HCT116 (cell line): ENCODE data around the gene LRRD1. TPM values are rescaled to one million over a fixed set of nuclear protein-coding genes. Genes with fewer than 3 reads are reported as not detected.

Source experiments
- ATAC-seq: fragments of 200-7000 bp; cut with Tn5 transposase; 2 replicates; pipeline ENCODE4 v1.9.1; 2020; ENCODE audit warnings: mild to moderate bottlenecking, moderate library complexity
- BruUV-seq: library from RNA; stranded (reverse); fragments of 400-500 nt; replicated peaks from 2 replicates; lab custom pipeline; 2021; lab: Mats Ljungman, UMichigan
- CTCF ChIA-PET: fragments of 300-600 bp; sonication (Branson Sonifier 250); formaldehyde crosslinking; loops from one replicate; lab custom pipeline; 2021; ENCODE audit warnings: antibody characterized with exemption; lab: Charles Lee
- POLR2A ChIA-PET: fragments of 300-600, 350-600 bp; sonication (Branson Sonifier 250); formaldehyde crosslinking; loops from one replicate; lab custom pipeline; 2021; ENCODE audit warnings: antibody characterized with exemption; lab: Charles Lee
- RAD21 ChIA-PET, 2 experiments: fragments of 300-600 bp; sonication (Branson Sonifier 250); formaldehyde crosslinking; loops; one replicate each; lab custom pipeline; 2023; ENCODE audit warnings: low total read pairs in 2 of 2; ENCODE audit not compliant: uncharacterized antibody in 2 of 2, unreplicated experiment in 2 of 2, low non-redundant PET in 1 of 2; lab: Charles Lee
- DNase-seq: peaks from one replicate; pipeline ENCODE4 v3.0.0-alpha.2; 2010; ENCODE audit warnings: low read depth, low spot score
- H2AFZ ChIP-seq: fragments of 200-600 bp; shearing (Covaris generic), sonication (generic); 2 replicates; pipeline ENCODE4 v1.6.1; 2017; ENCODE audit warnings: low read depth, mixed run types, mixed read lengths, antibody characterized with exemption, low read length; ENCODE audit not compliant: poor library complexity, severe bottlenecking
- H3K27ac ChIP-seq: 2 replicates; pipeline ENCODE4 v1.5.1; 2012; ENCODE audit warnings: low read depth, low read length
- H3K27me3 ChIP-seq: fragments of 200-600 bp; sonication (generic); 2 replicates; pipeline ENCODE4 v1.6.1; 2016; ENCODE audit warnings: mixed run types, low read length, mixed read lengths; ENCODE audit not compliant: insufficient read depth
- H3K36me3 ChIP-seq, 2 experiments: fragments of 200-500 bp in 1 of 2; fragments of 200-600 bp in 1 of 2; sonication (Bioruptor generic) in 1 of 2; sonication (generic) in 1 of 2; 2 replicates each; pipeline versions ENCODE4 v1.5.1 to v1.6.1; 2014 to 2016; ENCODE audit warnings: low read length in 2 of 2, inconsistent platforms in 1 of 2, mixed read lengths in 1 of 2, mixed run types in 1 of 2; ENCODE audit not compliant: insufficient read depth in 2 of 2, control insufficient read depth in 1 of 2
- H3K4me1 ChIP-seq, 2 experiments: fragments of 200-600 bp in 1 of 2; sonication (generic) in 1 of 2; 2 replicates each; pipeline versions ENCODE4 v1.5.1 to v1.6.1; 2012 to 2017; ENCODE audit warnings: low read length in 2 of 2, inconsistent platforms in 1 of 2, mild to moderate bottlenecking in 1 of 2, mixed read lengths in 1 of 2, mixed run types in 1 of 2, moderate library complexity in 1 of 2; ENCODE audit not compliant: insufficient read depth in 2 of 2, control insufficient read depth in 1 of 2
- H3K4me2 ChIP-seq: fragments of 200-600 bp; sonication (generic); 2 replicates; pipeline ENCODE4 v1.6.1; 2017; ENCODE audit warnings: mixed run types, low read length, mixed read lengths
- H3K4me3 ChIP-seq, 2 experiments: fragments of 200-600 bp in 1 of 2; sonication (generic) in 1 of 2; replicated peaks in 1 of 2; 2 replicates each; pipeline ENCODE4 v1.5.1; 2011 to 2016; ENCODE audit warnings: low read length in 2 of 2, control low read depth in 1 of 2, low read depth in 1 of 2, mild to moderate bottlenecking in 1 of 2, mixed read lengths in 1 of 2, mixed run types in 1 of 2
- H3K79me2 ChIP-seq: fragments of 200-600 bp; sonication (generic); 2 replicates; pipeline ENCODE4 v1.6.1; 2017; ENCODE audit warnings: mild to moderate bottlenecking, mixed run types, low read length, moderate library complexity, mixed read lengths; ENCODE audit not compliant: insufficient read depth
- H3K9ac ChIP-seq: fragments of 200-600 bp; sonication (generic); 2 replicates; pipeline ENCODE4 v1.6.1; 2016; ENCODE audit warnings: low read length, mixed read lengths
- H3K9me2 ChIP-seq: fragments of 200-600 bp; sonication (generic), shearing (Covaris generic); 2 replicates; pipeline ENCODE4 v1.6.1; 2017; ENCODE audit warnings: mixed run types, mild to moderate bottlenecking, moderate library complexity; ENCODE audit not compliant: insufficient read depth
- H3K9me3 ChIP-seq, 2 experiments: fragments of 200-500 bp in 1 of 2; fragments of 200-600 bp in 1 of 2; sonication (Bioruptor generic) in 1 of 2; sonication (generic) in 1 of 2; 2 replicates each; pipeline ENCODE4 v1.6.1; 2014 to 2017; ENCODE audit warnings: low read length in 2 of 2, mixed read lengths in 2 of 2, inconsistent platforms in 1 of 2, low read depth in 1 of 2, mild to moderate bottlenecking in 1 of 2, mixed run types in 1 of 2, moderate library complexity in 1 of 2; ENCODE audit not compliant: control insufficient read depth in 1 of 2, insufficient read depth in 1 of 2
- H4K20me1 ChIP-seq: fragments of 200-600 bp; sonication (generic), shearing (Covaris generic); 2 replicates; pipeline ENCODE4 v1.6.1; 2017; ENCODE audit warnings: mixed run types, mild to moderate bottlenecking, moderate library complexity; ENCODE audit not compliant: insufficient read depth
- CTCF ChIP-seq, 3 experiments: fragments of 200-600 bp in 1 of 3; sonication (generic) in 1 of 3; IDR thresholded peaks in 2 of 3; conservative IDR thresholded peaks in 1 of 3; 2 replicates each; pipeline ENCODE4 v1.5.1; 2012 to 2017; ENCODE audit warnings: low read depth in 2 of 3, low read length in 2 of 3, antibody characterized with exemption in 1 of 3, borderline replicate concordance in 1 of 3, control low read depth in 1 of 3, mild to moderate bottlenecking in 1 of 3, mixed read lengths in 1 of 3, mixed run types in 1 of 3, moderate library complexity in 1 of 3; ENCODE audit not compliant: insufficient read depth in 1 of 3
- ELF1 ChIP-seq: IDR thresholded peaks from 2 replicates; pipeline ENCODE4 v1.6.1; 2012; ENCODE audit warnings: low read depth, borderline replicate concordance
- EZH2phosphoT487 ChIP-seq: fragments of 200-600 bp; IDR thresholded peaks from 2 replicates; pipeline ENCODE4 v1.6.1; 2018; ENCODE audit warnings: antibody characterized with exemption, borderline replicate concordance
- JUND ChIP-seq: IDR thresholded peaks from 2 replicates; pipeline ENCODE4 v1.6.1; 2012
- POLR2AphosphoS5 ChIP-seq: IDR thresholded peaks from 2 replicates; pipeline ENCODE4 v1.6.1; 2011; ENCODE audit warnings: mild to moderate bottlenecking, low read depth, low read length, moderate library complexity
- REST ChIP-seq: IDR thresholded peaks from 2 replicates; pipeline ENCODE4 v1.6.1; 2012; ENCODE audit warnings: low read depth
- SIN3A ChIP-seq: IDR thresholded peaks from 2 replicates; pipeline ENCODE4 v1.6.1; 2012; ENCODE audit warnings: low read depth
- SRF ChIP-seq: IDR thresholded peaks from 2 replicates; pipeline ENCODE4 v1.6.1; 2012; ENCODE audit warnings: low read depth
- ZBTB33 ChIP-seq: IDR thresholded peaks from 2 replicates; pipeline ENCODE4 v1.6.1; 2011; ENCODE audit warnings: mild to moderate bottlenecking, low read length, moderate library complexity; ENCODE audit not compliant: insufficient replicate concordance; ENCODE audit errors: extremely low read depth
- ZNF274 ChIP-seq: fragments of 200-500 bp; sonication (Bioruptor generic); IDR thresholded peaks from 2 replicates; pipeline ENCODE4 v1.6.1; 2014; ENCODE audit warnings: mild to moderate bottlenecking, low read depth, low read length, inconsistent platforms
- intact Hi-C: fragments of 100-400 bp; cut with micrococcal nuclease; formaldehyde crosslinking; loops from 2 replicates; pipeline ENCODE4 v1.10.0; 2022
- total RNA-seq: library from RNA; stranded (reverse); gene quantifications from one replicate; pipeline ENCODE4 v1.2.1, GENCODE V29; 2021; ENCODE audit not compliant: unreplicated experiment
- TF ChIP-seq, protein P1 (sequence below): IDR thresholded peaks from 2 replicates; pipeline ENCODE4 v1.6.1; 2012

The LRRD1 gene
- total RNA-seq, 1 experiment from 2014 or later, result not detected

DNA sequence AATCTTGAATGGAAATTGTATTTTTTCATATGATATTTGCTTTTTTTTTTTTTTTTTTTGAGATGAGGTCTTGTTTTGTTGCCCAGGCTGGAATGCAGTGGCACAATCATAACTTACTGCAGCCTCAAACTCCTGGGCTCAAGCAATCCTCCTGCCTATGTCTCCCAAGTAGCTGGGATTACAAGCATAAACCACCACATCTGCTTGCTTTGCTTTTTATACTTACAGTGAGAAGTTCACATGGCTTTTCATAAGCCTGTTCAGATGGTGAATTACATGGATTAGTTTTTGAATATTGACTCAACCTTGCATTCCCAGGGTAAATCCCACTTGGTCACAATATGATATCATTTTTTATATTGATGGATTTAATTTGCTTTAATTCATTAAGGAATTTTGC, 22.0 kb downstream of the LRRD1 start (continued):
- no peak for TF ChIP-seq REST
- TF ChIP-seq, protein P1, sequence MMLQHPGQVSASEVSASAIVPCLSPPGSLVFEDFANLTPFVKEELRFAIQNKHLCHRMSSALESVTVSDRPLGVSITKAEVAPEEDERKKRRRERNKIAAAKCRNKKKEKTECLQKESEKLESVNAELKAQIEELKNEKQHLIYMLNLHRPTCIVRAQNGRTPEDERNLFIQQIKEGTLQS, result no peak
- TF ChIP-seq EZH2phosphoT487, result no peak
- TF ChIP-seq ELF1, result no peak

DNA sequence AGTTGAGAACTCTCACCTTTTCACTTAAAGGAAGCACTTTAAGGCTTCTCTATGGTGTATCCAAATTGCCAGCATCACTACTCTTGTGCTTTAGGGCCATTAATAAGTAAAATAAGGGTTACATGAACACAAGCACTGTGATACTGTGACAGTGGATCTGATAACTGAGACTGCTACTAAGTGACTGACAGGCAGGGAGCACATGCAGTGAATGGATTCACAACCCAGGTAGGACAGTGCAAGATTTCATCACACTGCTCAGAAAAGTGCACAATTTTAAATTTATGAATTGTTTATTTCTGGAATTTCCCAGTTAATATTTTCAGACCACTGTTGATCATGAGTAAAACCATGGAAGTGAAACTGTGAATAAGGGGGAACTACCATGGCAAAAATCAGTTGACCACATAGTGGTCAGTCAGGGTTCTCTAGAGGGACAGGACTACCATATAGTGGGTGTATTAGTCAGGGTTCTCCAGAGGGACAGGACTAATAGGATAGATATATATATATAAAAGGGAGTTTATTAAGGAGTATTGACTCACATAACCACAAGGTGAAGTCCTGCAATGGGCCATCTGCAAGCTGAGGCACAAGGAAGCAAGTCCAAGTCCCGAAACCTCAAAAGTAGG, 23.7 kb downstream of the LRRD1 start:
- H3K4me3 ChIP-seq, result no peak overlapping the region
- ATAC-seq, result no peak
- H3K9me3 ChIP-seq, result no peaks in the 10 kb centered on the region
- H3K27me3 ChIP-seq, result no peaks in the 10 kb centered on the region
- POLR2A ChIA-PET, result no interaction called here
- no peak overlapping the region for H2AFZ ChIP-seq
- CTCF ChIA-PET, result no interaction called here
- RAD21 ChIA-PET, result no interaction called here
- TF ChIP-seq ZBTB33 (no peak), JUND (no peak), SRF (no peak), CTCF (IDR thresholded peaks at IDR 0.05 in 2 of 3, conservative IDR thresholded peaks at IDR 0.05 in 1 of 3; ENCODE audit: borderline replicate concordance in 1 of 3, insufficient read depth in 1 of 3, low read depth in 2 of 3, low read length in 2 of 3) (no peak), SIN3A (no peak), POLR2AphosphoS5 (no peak), ZNF274 (no peak)
- no peaks in the 10 kb centered on the region for H4K20me1 ChIP-seq
- no peaks in the 10 kb centered on the region for H3K4me1 ChIP-seq
- BruUV-seq, result no TSS peak
- H3K9me2 ChIP-seq, result no peaks in the 10 kb centered on the region
- no peak overlapping the region for H3K27ac ChIP-seq
- H3K9ac ChIP-seq, result no peak overlapping the region
- H3K79me2 ChIP-seq, result no peaks in the 10 kb centered on the region
- no peaks in the 10 kb centered on the region for H3K36me3 ChIP-seq
- no peak overlapping the region for H3K4me2 ChIP-seq
- intact Hi-C loops, result no loop called here
- DNase-seq, result no peak
